Measurements from ENCODE around the gene NRXN3.

DNA sequence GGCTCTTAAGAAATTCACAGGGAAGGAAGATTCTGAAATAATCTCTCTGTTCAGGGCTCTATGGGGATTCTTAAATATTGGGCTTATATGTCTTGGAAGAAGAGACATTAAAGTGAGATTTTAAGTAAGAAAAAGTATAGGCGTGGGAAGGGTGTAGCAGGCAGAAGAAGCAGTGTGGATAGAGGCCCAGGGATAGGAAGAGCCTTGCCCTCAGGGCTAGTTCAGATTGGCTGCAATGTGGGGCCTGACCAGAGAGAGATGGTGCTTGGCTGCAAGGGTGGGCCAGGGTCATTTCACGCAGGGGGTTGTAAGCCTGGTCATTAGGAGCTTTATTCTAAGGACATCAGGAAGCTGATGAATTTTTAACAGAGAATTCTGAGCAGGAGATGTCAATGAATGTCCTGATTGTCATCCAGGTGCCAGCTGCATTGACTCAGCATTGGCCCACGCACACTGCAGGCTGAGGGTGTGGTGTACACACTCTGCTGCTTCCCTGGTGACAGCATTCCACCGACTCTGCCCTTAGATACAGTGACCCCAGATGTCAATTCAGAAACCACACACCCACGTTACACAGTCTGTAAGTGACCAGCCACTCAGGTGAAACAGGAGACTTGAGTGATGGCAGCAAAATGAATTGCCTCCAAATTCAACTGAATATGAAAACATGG, 582.5 kb downstream of the NRXN3 start:
- TF ChIP-seq ZKSCAN1 (IDR thresholded peaks at IDR 0.05; ENCODE audit: low read length), result no peak
- TF ChIP-seq KLF9 (CRISPR knock-in tag; IDR thresholded peaks at IDR 0.05; ENCODE audit: low read depth), result no peak
- TF ChIP-seq ARNT (IDR thresholded peaks at IDR 0.05), result no peak

Measured in HepG2 (cell line).